ENCODE results near the gene PIK3R4. TPM values are rescaled to one million over a fixed set of nuclear protein-coding genes. Genes with fewer than 3 reads are reported as not detected.
A peak's percentile ranks its signal among the peaks of the same experiment; 100 is the strongest.

The PIK3R4 gene
- total RNA-seq, 1 experiment from 2014 or later = 31.9 TPM

DNA sequence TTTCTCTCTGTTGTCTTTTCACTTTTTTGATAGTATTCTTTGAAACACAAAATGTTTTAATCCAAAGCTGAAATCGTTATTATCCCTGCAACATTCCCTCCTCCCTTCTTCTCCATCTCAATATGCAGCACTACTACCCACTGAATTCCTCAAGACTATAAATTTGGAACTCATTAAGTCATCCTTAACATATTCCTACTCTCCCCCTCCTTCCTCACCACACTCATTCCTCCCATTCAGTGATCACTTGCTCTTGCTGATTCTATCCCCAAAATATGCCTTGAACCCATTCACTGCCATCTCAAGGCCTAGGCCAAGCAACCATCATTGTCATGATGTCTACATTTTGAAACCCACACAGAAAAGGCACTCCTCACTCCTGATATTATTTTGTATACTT, 2.4 kb upstream of the PIK3R4 start:
- DNase-seq (ENCODE audit: low spot score) = no peak
- Histone ChIP-seq H3K36me3 (ENCODE audit: insufficient read depth, low read length, poor library complexity, severe bottlenecking) (peaks cover 7% of the 10 kb centered on the region), H3K27ac (ENCODE audit: low read depth, low read length, poor library complexity, severe bottlenecking) (no peak overlapping the region), H3K9me3 (ENCODE audit: low read depth, low read length, poor library complexity, severe bottlenecking) (no peaks in the 10 kb centered on the region), H3K4me3 (ENCODE audit: low read depth, low read length, poor library complexity, severe bottlenecking) (no peak overlapping the region), H3K4me1 (ENCODE audit: insufficient read depth, low read length, poor library complexity, severe bottlenecking) (peaks cover 9% of the 10 kb centered on the region), H3K27me3 (replicated peaks; ENCODE audit: insufficient read depth, low read depth, low read length, poor library complexity) (no peaks in the 10 kb centered on the region)
- ChIA-PET POLR2A (ENCODE audit: low non-redundant PET) (no interaction called here), CTCF (no interaction called here)
- no TSS peak for BruUV-seq (replicated peaks)
- intact Hi-C loops (cut with micrococcal nuclease; ENCODE audit: unreplicated experiment) = no loop called here
- TF ChIP-seq CTCF (conservative IDR thresholded peaks at IDR 0.05; ENCODE audit: low read depth, low read length) (no peak), EZH2 (IDR thresholded peaks at IDR 0.05; ENCODE audit: borderline replicate concordance, low read depth, low read length, poor library complexity, severe bottlenecking) (no peak)

DNA sequence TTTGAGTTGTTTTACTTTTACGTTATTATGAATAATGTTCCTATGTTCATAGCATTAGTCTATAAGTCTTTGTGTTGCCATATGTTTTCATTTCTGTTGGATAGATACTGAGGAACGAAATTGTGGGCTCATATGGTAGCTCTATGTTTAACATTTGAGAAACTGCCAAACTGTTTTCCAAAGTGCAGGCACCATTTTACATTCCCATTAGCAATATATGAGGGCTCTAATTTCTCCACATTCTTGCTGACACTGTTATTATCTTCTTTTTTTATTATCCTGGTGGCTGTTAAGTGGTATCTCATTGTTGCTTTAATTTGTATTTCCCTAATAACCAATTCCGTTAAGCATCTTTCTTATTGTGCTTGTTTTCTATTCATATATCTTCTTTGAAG, 1.8 kb upstream of the PIK3R4 start:
- ChIA-PET POLR2A (ENCODE audit: low non-redundant PET) (interaction anchor here (0.6 kb wide), 1 partner anchor 324 kb away, joined by 3 read pairs; no protein-coding TSS in a partner anchor), CTCF (no interaction called here)
- intact Hi-C loops (cut with micrococcal nuclease; ENCODE audit: unreplicated experiment) = no loop called here
- no peak for DNase-seq (ENCODE audit: low spot score)
- peaks cover 13% of the 10 kb centered on the region for H3K4me1 ChIP-seq (ENCODE audit: insufficient read depth, low read length, poor library complexity, severe bottlenecking)
- H3K36me3 ChIP-seq (ENCODE audit: insufficient read depth, low read length, poor library complexity, severe bottlenecking) = peaks cover 7% of the 10 kb centered on the region
- no peak overlapping the region for H3K27ac ChIP-seq (ENCODE audit: low read depth, low read length, poor library complexity, severe bottlenecking)
- no peaks in the 10 kb centered on the region for H3K27me3 ChIP-seq (replicated peaks; ENCODE audit: insufficient read depth, low read depth, low read length, poor library complexity)
- no peak for TF ChIP-seq CTCF (conservative IDR thresholded peaks at IDR 0.05; ENCODE audit: low read depth, low read length)
- no peak for TF ChIP-seq EZH2 (IDR thresholded peaks at IDR 0.05; ENCODE audit: borderline replicate concordance, low read depth, low read length, poor library complexity, severe bottlenecking)
- no peaks in the 10 kb centered on the region for H3K9me3 ChIP-seq (ENCODE audit: low read depth, low read length, poor library complexity, severe bottlenecking)
- peak overlapping the region; percentile 74 for H3K4me3 ChIP-seq (ENCODE audit: low read depth, low read length, poor library complexity, severe bottlenecking)
- TSS peak; percentile 48 for BruUV-seq (replicated peaks)

DNA sequence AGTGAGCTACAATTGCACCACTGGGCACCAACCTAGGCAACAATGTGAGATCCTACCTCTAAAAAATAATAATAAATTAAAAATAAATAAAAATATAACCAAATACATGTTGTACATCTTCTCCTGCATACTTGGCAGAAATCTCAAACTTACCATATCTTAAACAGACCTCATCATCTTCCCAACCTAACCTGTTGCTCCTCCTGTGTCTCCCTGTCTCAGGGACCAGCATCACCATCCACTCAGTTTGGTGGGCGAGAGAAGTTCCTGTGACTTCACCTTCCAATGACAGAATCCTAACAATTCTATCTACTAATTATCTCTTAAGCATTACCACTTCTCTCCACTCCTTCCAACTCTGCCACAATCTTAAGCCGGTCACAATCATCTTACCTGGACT, 3.3 kb downstream of the PIK3R4 start:
- no peak for DNase-seq (ENCODE audit: low spot score)
- H3K4me3 ChIP-seq (ENCODE audit: low read depth, low read length, poor library complexity, severe bottlenecking) = no peak overlapping the region
- CTCF ChIA-PET = no interaction called here
- no peaks in the 10 kb centered on the region for H3K27me3 ChIP-seq (replicated peaks; ENCODE audit: insufficient read depth, low read depth, low read length, poor library complexity)
- no TSS peak for BruUV-seq (replicated peaks)
- TF ChIP-seq EZH2 (IDR thresholded peaks at IDR 0.05; ENCODE audit: borderline replicate concordance, low read depth, low read length, poor library complexity, severe bottlenecking) = no peak
- TF ChIP-seq CTCF (conservative IDR thresholded peaks at IDR 0.05; ENCODE audit: low read depth, low read length) = no peak
- POLR2A ChIA-PET (ENCODE audit: low non-redundant PET) = no interaction called here
- H3K27ac ChIP-seq (ENCODE audit: low read depth, low read length, poor library complexity, severe bottlenecking) = no peak overlapping the region
- intact Hi-C loops (cut with micrococcal nuclease; ENCODE audit: unreplicated experiment) = no loop called here
- no peaks in the 10 kb centered on the region for H3K9me3 ChIP-seq (ENCODE audit: low read depth, low read length, poor library complexity, severe bottlenecking)
- H3K4me1 ChIP-seq (ENCODE audit: insufficient read depth, low read length, poor library complexity, severe bottlenecking) = peaks cover 13% of the 10 kb centered on the region
- H3K36me3 ChIP-seq (ENCODE audit: insufficient read depth, low read length, poor library complexity, severe bottlenecking) = peaks cover 7% of the 10 kb centered on the region
